ENCODE data around the gene ITFG2. TPM values are rescaled to one million over a fixed set of nuclear protein-coding genes. Genes with fewer than 3 reads are reported as not detected.

The ITFG2 gene
- total RNA-seq, 1 donor = 19.1 TPM

- DNase-seq (ENCODE audit: low read depth) = peak; percentile 41
- peak overlapping the region; percentile 88 for H3K4me3 ChIP-seq (ENCODE audit: low read depth, low read length)
- no peak for TF ChIP-seq CTCF (IDR thresholded peaks at IDR 0.05; ENCODE audit: insufficient read depth, low read length)
These were observed 16.9 kb upstream of the ITFG2 start for GRCh38 chr12:2795291-2796186.

- TF ChIP-seq CTCF (IDR thresholded peaks at IDR 0.05; ENCODE audit: insufficient read depth, low read length) = no peak
- peak overlapping the region; percentile 88 for H3K4me3 ChIP-seq (ENCODE audit: low read depth, low read length)
- DNase-seq (ENCODE audit: low read depth) = no peak
These were observed 16.2 kb upstream of the ITFG2 start for GRCh38 chr12:2796187-2796666.

GRCh38 chr12:2797721-2798418 is 14.6 kb upstream of the ITFG2 start:
- peak; percentile 53 for DNase-seq (ENCODE audit: low read depth)
- TF ChIP-seq CTCF (IDR thresholded peaks at IDR 0.05; ENCODE audit: insufficient read depth, low read length) = peak; percentile 21
- no peak overlapping the region for H3K4me3 ChIP-seq (ENCODE audit: low read depth, low read length)

GRCh38 chr12:2800046-2800570 is 12.4 kb upstream of the ITFG2 start:
- no peak overlapping the region for H3K4me3 ChIP-seq (ENCODE audit: low read depth, low read length)
- no peak for TF ChIP-seq CTCF (IDR thresholded peaks at IDR 0.05; ENCODE audit: insufficient read depth, low read length)
- DNase-seq (ENCODE audit: low read depth) = no peak

- TF ChIP-seq CTCF (IDR thresholded peaks at IDR 0.05; ENCODE audit: insufficient read depth, low read length) = no peak
- H3K4me3 ChIP-seq (ENCODE audit: low read depth, low read length) = no peak overlapping the region
- DNase-seq (ENCODE audit: low read depth) = no peak
These were observed 11.3 kb upstream of the ITFG2 start for GRCh38 chr12:2801044-2801783.

GRCh38 chr12:2803635-2804392 is 8.7 kb upstream of the ITFG2 start:
- no peak for TF ChIP-seq CTCF (IDR thresholded peaks at IDR 0.05; ENCODE audit: insufficient read depth, low read length)
- DNase-seq (ENCODE audit: low read depth) = no peak
- no peak overlapping the region for H3K4me3 ChIP-seq (ENCODE audit: low read depth, low read length)
